ENCODE results near the gene PPP1R10.

GRCh38 chr6:30654798-30655742 is 38.0 kb upstream of the PPP1R10 start:
- TF ChIP-seq EZH2phosphoT487 (conservative IDR thresholded peaks at IDR 0.05; ENCODE audit: low read length) (no peak), CTCF (IDR thresholded peaks at IDR 0.05; ENCODE audit: insufficient read depth, low read length, poor library complexity, severe bottlenecking) (no peak)
